Immature natural killer cell (primary cell): Measurements from ENCODE around the gene SST. TPM values are rescaled to one million over a fixed set of nuclear protein-coding genes. Genes with fewer than 3 reads are reported as not detected.

Experiments
- DNase-seq, 3 donors: peaks; one replicate each; pipeline ENCODE4 v3.0.0; 2022; ENCODE audit warnings: mixed read lengths in 1 of 3
- H3K27ac Mint-ChIP-seq, 6 donors: one replicate each; pipeline ENCODE4 v1.8.0; 2020; ENCODE audit warnings: mixed read lengths in 6 of 6, mild to moderate bottlenecking in 5 of 6, inconsistent platforms in 4 of 6, moderate library complexity in 3 of 6
- H3K27me3 Mint-ChIP-seq, 3 donors: one replicate each; pipeline ENCODE4 v1.8.0; 2020 to 2021; ENCODE audit warnings: low read depth in 3 of 3, mild to moderate bottlenecking in 3 of 3, mixed read lengths in 3 of 3, moderate library complexity in 3 of 3, inconsistent platforms in 1 of 3
- H3K36me3 Mint-ChIP-seq, 3 donors: one replicate each; pipeline ENCODE4 v1.8.0; 2020; ENCODE audit warnings: mixed read lengths in 3 of 3, inconsistent platforms in 2 of 3, mild to moderate bottlenecking in 2 of 3
- H3K4me1 Mint-ChIP-seq, 2 donors: one replicate each; pipeline ENCODE4 v1.8.0; 2020; ENCODE audit warnings: inconsistent platforms in 2 of 2, mild to moderate bottlenecking in 2 of 2, mixed read lengths in 2 of 2, moderate library complexity in 1 of 2
- H3K4me3 Mint-ChIP-seq, 5 donors: one replicate each; pipeline ENCODE4 v1.8.0; 2020; ENCODE audit warnings: mild to moderate bottlenecking in 5 of 5, mixed read lengths in 5 of 5, inconsistent platforms in 3 of 5, moderate library complexity in 3 of 5
- H3K9me3 Mint-ChIP-seq, 6 donors: one replicate each; pipeline ENCODE4 v1.8.0; 2020; ENCODE audit warnings: mild to moderate bottlenecking in 6 of 6, mixed read lengths in 6 of 6, inconsistent platforms in 4 of 6, moderate library complexity in 3 of 6
- polyA plus RNA-seq, 3 donors: library from polyadenylated mRNA; unstranded; fragments of 300-500 nt; fragmentation: Illumina TruSeq; gene quantifications; one replicate each; pipeline ENCODE4 v1.2.3, GENCODE V29; 2021

The SST gene
- polyA plus RNA-seq, 3 donors from 2014 or later: not detected

GRCh38 chr3:187636528-187636927, 33.7 kb downstream of the SST start:
- Mint-ChIP-seq H3K4me3 (no peak overlapping the region), H3K36me3 (peaks cover 0 to 5% (median 0%) of the 10 kb centered on the region in 3 donors), H3K4me1 (no peaks in the 10 kb centered on the region), H3K27me3 (peaks cover 1 to 10% (median 8%) of the 10 kb centered on the region in 3 donors), H3K9me3 (peaks cover 0 to 6% (median 5%) of the 10 kb centered on the region in 6 donors), H3K27ac (no peak overlapping the region)
- DNase-seq: no peak

- H3K4me3 Mint-ChIP-seq: no peak overlapping the region
- peaks cover 0 to 5% (median 0%) of the 10 kb centered on the region in 3 donors for H3K36me3 Mint-ChIP-seq
- no peaks in the 10 kb centered on the region for H3K4me1 Mint-ChIP-seq
- H3K27ac Mint-ChIP-seq: no peak overlapping the region
- H3K9me3 Mint-ChIP-seq: peaks cover 0 to 6% (median 5%) of the 10 kb centered on the region in 6 donors
- DNase-seq: no peak
- H3K27me3 Mint-ChIP-seq: peaks cover 0 to 8% (median 3%) of the 10 kb centered on the region in 3 donors
Observed at GRCh38 chr3:187630404-187630803, 39.8 kb downstream of the SST start.

- Mint-ChIP-seq H3K9me3 (peaks cover 0 to 1% (median 0%) of the 10 kb centered on the region in 6 donors), H3K4me3 (no peak overlapping the region), H3K4me1 (no peaks in the 10 kb centered on the region), H3K36me3 (no peaks in the 10 kb centered on the region), H3K27ac (no peak overlapping the region), H3K27me3 (peaks cover 0 to 5% (median 3%) of the 10 kb centered on the region in 3 donors)
- DNase-seq: no peak
Observed at GRCh38 chr3:187629711-187630110, 40.5 kb downstream of the SST start.

GRCh38 chr3:187628169-187628568, 42.0 kb downstream of the SST start:
- Mint-ChIP-seq H3K27ac (no peak overlapping the region), H3K4me3 (no peak overlapping the region), H3K9me3 (no peaks in the 10 kb centered on the region), H3K36me3 (no peaks in the 10 kb centered on the region), H3K27me3 (peaks cover 0 to 5% (median 2%) of the 10 kb centered on the region in 3 donors), H3K4me1 (no peaks in the 10 kb centered on the region)
- no peak for DNase-seq

- H3K9me3 Mint-ChIP-seq: no peaks in the 10 kb centered on the region
- peaks cover 0 to 5% (median 2%) of the 10 kb centered on the region in 3 donors for H3K27me3 Mint-ChIP-seq
- no peaks in the 10 kb centered on the region for H3K4me1 Mint-ChIP-seq
- DNase-seq: no peak
- H3K27ac Mint-ChIP-seq: no peak overlapping the region
- no peak overlapping the region for H3K4me3 Mint-ChIP-seq
- H3K36me3 Mint-ChIP-seq: no peaks in the 10 kb centered on the region
Observed at GRCh38 chr3:187626581-187626980, 43.6 kb downstream of the SST start.

GRCh38 chr3:187624588-187624987, 45.6 kb downstream of the SST start:
- Mint-ChIP-seq H3K4me3 (no peak overlapping the region), H3K9me3 (no peaks in the 10 kb centered on the region), H3K27ac (no peak overlapping the region), H3K27me3 (peaks cover 0 to 6% (median 2%) of the 10 kb centered on the region in 3 donors), H3K36me3 (no peaks in the 10 kb centered on the region), H3K4me1 (no peaks in the 10 kb centered on the region)
- no peak for DNase-seq

- Mint-ChIP-seq H3K4me3 (no peak overlapping the region), H3K4me1 (no peaks in the 10 kb centered on the region), H3K27me3 (peaks cover 0 to 6% (median 2%) of the 10 kb centered on the region in 3 donors), H3K27ac (no peak overlapping the region), H3K9me3 (no peaks in the 10 kb centered on the region), H3K36me3 (no peaks in the 10 kb centered on the region)
- DNase-seq: no peak
Observed at GRCh38 chr3:187623285-187623814, 46.8 kb downstream of the SST start.

- no peak for DNase-seq
- no peak overlapping the region for H3K4me3 Mint-ChIP-seq
- no peaks in the 10 kb centered on the region for H3K36me3 Mint-ChIP-seq
- H3K27ac Mint-ChIP-seq: no peak overlapping the region
- H3K27me3 Mint-ChIP-seq: peaks cover 0 to 5% (median 0%) of the 10 kb centered on the region in 3 donors
- H3K9me3 Mint-ChIP-seq: no peaks in the 10 kb centered on the region
- H3K4me1 Mint-ChIP-seq: no peaks in the 10 kb centered on the region
Observed at GRCh38 chr3:187621881-187622280, 48.3 kb downstream of the SST start.

- peaks cover 0 to 1% (median 1%) of the 10 kb centered on the region in 3 donors for H3K27me3 Mint-ChIP-seq
- no peak overlapping the region for H3K4me3 Mint-ChIP-seq
- no peaks in the 10 kb centered on the region for H3K9me3 Mint-ChIP-seq
- H3K4me1 Mint-ChIP-seq: peaks cover 12 to 16% of the 10 kb centered on the region in 2 donors
- no peaks in the 10 kb centered on the region for H3K36me3 Mint-ChIP-seq
- H3K27ac Mint-ChIP-seq: no peak overlapping the region
- no peak for DNase-seq
Observed at GRCh38 chr3:187619461-187619860, 50.7 kb downstream of the SST start.

Other genes with a start within 250 kb of the SST start
- not detected for gene RTP2, start 32.2 kb upstream of the SST start, polyA plus RNA-seq
- 1 to 10 TPM; 3.2 to 4.7 (median 4.6) TPM for gene BCL6, start 75.1 kb upstream of the SST start, polyA plus RNA-seq